Activated CD4-positive, alpha-beta T cell treated with anti-CD3 and anti-CD28 coated beads for 36 hours (primary cell): ENCODE measurements around the gene EIF3J. TPM values are rescaled to one million over a fixed set of nuclear protein-coding genes. Genes with fewer than 3 reads are reported as not detected.

Experiments used
- ATAC-seq: fragments of 200-7000 bp; cut with Tn5 transposase; one replicate; pipeline ENCODE4 v1.10.0; 2021; ENCODE audit warnings: mild to moderate bottlenecking, moderate library complexity
- CTCF ChIA-PET: fragments of 350-600 bp; sonication (Branson Sonifier 250); formaldehyde crosslinking; loops from one replicate; lab custom pipeline; 2021; ENCODE audit warnings: antibody characterized with exemption; lab: Charles Lee
- POLR2A ChIA-PET: fragments of 350-600 bp; sonication (Branson Sonifier 250); formaldehyde crosslinking; loops from one replicate; lab custom pipeline; 2021; ENCODE audit warnings: antibody characterized with exemption, inconsistent platforms; lab: Charles Lee
- DNase-seq: peaks from one replicate; pipeline ENCODE4 v3.0.0-alpha.2; 2020
- H3K27ac Mint-ChIP-seq: one replicate; pipeline ENCODE4 v1.8.0; 2021; ENCODE audit warnings: mixed read lengths
- H3K27me3 Mint-ChIP-seq: one replicate; pipeline ENCODE4 v1.8.0; 2021; ENCODE audit warnings: mixed read lengths
- H3K36me3 Mint-ChIP-seq: one replicate; pipeline ENCODE4 v1.8.0; 2021; ENCODE audit warnings: low read depth, mixed read lengths
- H3K4me1 Mint-ChIP-seq: one replicate; pipeline ENCODE4 v1.8.0; 2021; ENCODE audit warnings: mixed read lengths
- H3K4me3 Mint-ChIP-seq: one replicate; pipeline ENCODE4 v1.8.0; 2021; ENCODE audit warnings: mild to moderate bottlenecking, moderate library complexity, mixed read lengths
- H3K9me3 Mint-ChIP-seq: one replicate; pipeline ENCODE4 v1.8.0; 2021; ENCODE audit warnings: low read depth, mixed read lengths
- intact Hi-C, 2 experiments: fragments of 100-400 bp; cut with DNase I in 1 of 2; cut with micrococcal nuclease in 1 of 2; formaldehyde crosslinking; loops; one replicate each; pipeline versions ENCODE4 v1.14.2 to v1.15.1; 2022 to 2024; cut with DNase I, micrococcal nuclease
- total RNA-seq, 2 experiments: library from RNA; stranded (reverse); gene quantifications; one replicate each; pipeline ENCODE4 v1.2.3, GENCODE V29; 2021

EIF3J gene
- total RNA-seq: 100 to 1,000 TPM; 106 to 143 TPM

- Mint-ChIP-seq H3K27me3 (no peaks in the 10 kb centered on the region), H3K4me1 (peaks cover 45% of the 10 kb centered on the region), H3K9me3 (no peaks in the 10 kb centered on the region), H3K27ac (peak within 1 kb of the TSS; percentile 95), H3K36me3 (peaks cover 45% of the 10 kb centered on the region), H3K4me3 (peak within 1 kb of the TSS; percentile 75)
- DNase-seq (peak; percentile 97), ATAC-seq (peak; percentile 95)
- ChIA-PET CTCF (interaction anchor here (1.0 to 2.1 kb wide), 3 partner anchors 9 to 249 kb away, joined by 3 to 11 read pairs (median 4); partner anchors contain the start of gene SPG11), POLR2A (interaction anchor here (0.5 to 2.3 kb wide), 9 partner anchors 9 to 740 kb away, joined by 3 to 32 read pairs (median 3); partner anchors contain the start of gene CTDSPL2)
- intact Hi-C loops: loop anchor here (1.0 to 10.0 kb wide), 9 partner anchors 9 to 712 kb away; partner anchors contain the start of genes CTDSPL2 (in 2 of the 2), B2M (in 1 of the 2), GOLM2 (in 1 of the 2) and MFAP1 (in 1 of the 2)
Observed at GRCh38 chr15:44536962-44537734, at the start of gene EIF3J. Gene EIF3J (plus strand): TSS chr15:44537147. CDS start chr15:44537195, 48 bp downstream.

- peak overlapping the region; percentile 71 for H3K27ac Mint-ChIP-seq
- H3K27me3 Mint-ChIP-seq: no peaks in the 10 kb centered on the region
- H3K36me3 Mint-ChIP-seq: peaks cover 49% of the 10 kb centered on the region
- H3K4me1 Mint-ChIP-seq: peaks cover 43% of the 10 kb centered on the region
- H3K9me3 Mint-ChIP-seq: no peaks in the 10 kb centered on the region
- no peak for DNase-seq
- H3K4me3 Mint-ChIP-seq: no peak overlapping the region
- ATAC-seq: peak; percentile 94
- POLR2A ChIA-PET: interaction anchor here (0.6 kb wide), 1 partner anchor 45 kb away, joined by 5 read pairs; no protein-coding TSS in a partner anchor
- intact Hi-C loops: no loop called here
- CTCF ChIA-PET: interaction anchor here (0.6 to 2.5 kb wide), 4 partner anchors 12 to 653 kb away, joined by 3 to 17 read pairs (median 4); no protein-coding TSS in a partner anchor
Observed at GRCh38 chr15:44489464-44489863, 47.5 kb upstream of the EIF3J start.

GRCh38 chr15:44490622-44491021 lies 46.3 kb upstream of the EIF3J start:
- ChIA-PET POLR2A (no interaction called here), CTCF (interaction anchor here (0.8 to 2.5 kb wide), 2 partner anchors 11 to 19 kb away, joined by 3 to 17 read pairs; no protein-coding TSS in a partner anchor)
- Mint-ChIP-seq H3K9me3 (no peaks in the 10 kb centered on the region), H3K36me3 (peaks cover 46% of the 10 kb centered on the region), H3K27me3 (no peaks in the 10 kb centered on the region), H3K4me3 (no peak overlapping the region), H3K4me1 (peaks cover 37% of the 10 kb centered on the region), H3K27ac (peak overlapping the region; percentile 20)
- no peak for ATAC-seq
- intact Hi-C loops: no loop called here
- no peak for DNase-seq

GRCh38 chr15:44492040-44492439 lies 44.9 kb upstream of the EIF3J start:
- POLR2A ChIA-PET: interaction anchor here (0.6 kb wide), 1 partner anchor 35 kb away, joined by 3 read pairs; no protein-coding TSS in a partner anchor
- Mint-ChIP-seq H3K9me3 (no peaks in the 10 kb centered on the region), H3K27me3 (no peaks in the 10 kb centered on the region), H3K4me3 (no peak overlapping the region), H3K27ac (no peak overlapping the region), H3K36me3 (peaks cover 43% of the 10 kb centered on the region), H3K4me1 (peaks cover 25% of the 10 kb centered on the region)
- CTCF ChIA-PET: interaction anchor here (0.7 to 2.2 kb wide), 2 partner anchors 9 to 21 kb away, joined by 3 to 8 read pairs; no protein-coding TSS in a partner anchor
- intact Hi-C loops: no loop called here
- ATAC-seq (no peak), DNase-seq (no peak)

GRCh38 chr15:44492672-44493071 lies 44.3 kb upstream of the EIF3J start:
- ChIA-PET POLR2A (interaction anchor here (0.6 kb wide), 1 partner anchor 57 kb away, joined by 4 read pairs; no protein-coding TSS in a partner anchor), CTCF (interaction anchor here (1.1 to 2.2 kb wide), 2 partner anchors 9 to 50 kb away, joined by 3 to 8 read pairs; no protein-coding TSS in a partner anchor)
- Mint-ChIP-seq H3K36me3 (peaks cover 37% of the 10 kb centered on the region), H3K27ac (peak overlapping the region; percentile 38), H3K27me3 (no peaks in the 10 kb centered on the region), H3K9me3 (no peaks in the 10 kb centered on the region), H3K4me1 (peaks cover 22% of the 10 kb centered on the region), H3K4me3 (no peak overlapping the region)
- ATAC-seq: no peak
- no peak for DNase-seq
- intact Hi-C loops: no loop called here

- DNase-seq: no peak
Observed at GRCh38 chr15:44495562-44495961, 41.4 kb upstream of the EIF3J start.

GRCh38 chr15:44500555-44500954 lies 36.4 kb upstream of the EIF3J start:
- Mint-ChIP-seq H3K9me3 (no peaks in the 10 kb centered on the region), H3K4me1 (peaks cover 22% of the 10 kb centered on the region), H3K27ac (peak overlapping the region; percentile 47), H3K36me3 (peaks cover 24% of the 10 kb centered on the region), H3K4me3 (no peak overlapping the region), H3K27me3 (no peaks in the 10 kb centered on the region)
- DNase-seq (no peak), ATAC-seq (peak; percentile 83)
- intact Hi-C loops: loop anchor here (1.0 to 2.0 kb wide), 6 partner anchors 10 to 212 kb away; partner anchors contain the start of genes CTDSPL2 (in 2 of the 2) and GOLM2 (in 1 of the 2)
- CTCF ChIA-PET: interaction anchor here (0.8 to 2.4 kb wide), 20 partner anchors 8 to 388 kb away, joined by 3 to 17 read pairs (median 5); partner anchors contain the start of gene CTDSPL2
- POLR2A ChIA-PET: interaction anchor here (0.8 kb wide), 1 partner anchor 74 kb away, joined by 5 read pairs; no protein-coding TSS in a partner anchor

More at GRCh38 chr15:44495562-44495961, 41.4 kb upstream of the EIF3J start:
- Mint-ChIP-seq H3K4me1 (peaks cover 11% of the 10 kb centered on the region), H3K4me3 (no peak overlapping the region), H3K9me3 (no peaks in the 10 kb centered on the region), H3K36me3 (peaks cover 26% of the 10 kb centered on the region), H3K27ac (no peak overlapping the region), H3K27me3 (no peaks in the 10 kb centered on the region)
- intact Hi-C loops: no loop called here
- no peak for ATAC-seq
- ChIA-PET CTCF (interaction anchor here (0.7 kb wide), 1 partner anchor 60 kb away, joined by 3 read pairs; no protein-coding TSS in a partner anchor), POLR2A (interaction anchor here (0.7 kb wide), 1 partner anchor 53 kb away, joined by 3 read pairs; no protein-coding TSS in a partner anchor)

GRCh38 chr15:44501768-44502366 lies 35.1 kb upstream of the EIF3J start:
- Mint-ChIP-seq H3K27me3 (no peaks in the 10 kb centered on the region), H3K9me3 (no peaks in the 10 kb centered on the region), H3K36me3 (peaks cover 23% of the 10 kb centered on the region), H3K4me3 (no peak overlapping the region), H3K27ac (no peak overlapping the region), H3K4me1 (peaks cover 22% of the 10 kb centered on the region)
- ChIA-PET POLR2A (no interaction called here), CTCF (interaction anchor here (0.6 to 2.4 kb wide), 24 partner anchors 8 to 1800 kb away, joined by 3 to 17 read pairs (median 5); partner anchors contain the start of gene CTDSPL2)
- ATAC-seq: peak; percentile 48
- no peak for DNase-seq
- intact Hi-C loops: loop anchor here (1.0 to 2.0 kb wide), 6 partner anchors 17 to 599 kb away; partner anchors contain the start of genes CTDSPL2 (in 2 of the 2) and GOLM2 (in 1 of the 2)

GRCh38 chr15:44516436-44516835 lies 20.5 kb upstream of the EIF3J start:
- ATAC-seq (no peak), DNase-seq (no peak)
- peaks cover 13% of the 10 kb centered on the region for H3K36me3 Mint-ChIP-seq
- no peaks in the 10 kb centered on the region for H3K9me3 Mint-ChIP-seq
- no peaks in the 10 kb centered on the region for H3K27me3 Mint-ChIP-seq
- CTCF ChIA-PET: interaction anchor here (0.7 to 1.3 kb wide), 2 partner anchors 10 to 16 kb away, joined by 4 to 7 read pairs; no protein-coding TSS in a partner anchor
- no peak overlapping the region for H3K27ac Mint-ChIP-seq
- POLR2A ChIA-PET: no interaction called here
- no peaks in the 10 kb centered on the region for H3K4me1 Mint-ChIP-seq
- H3K4me3 Mint-ChIP-seq: no peak overlapping the region
- intact Hi-C loops: no loop called here

- Mint-ChIP-seq H3K4me1 (no peaks in the 10 kb centered on the region), H3K27me3 (no peaks in the 10 kb centered on the region), H3K4me3 (no peak overlapping the region), H3K36me3 (peaks cover 19% of the 10 kb centered on the region), H3K27ac (no peak overlapping the region), H3K9me3 (no peaks in the 10 kb centered on the region)
- ChIA-PET POLR2A (no interaction called here), CTCF (interaction anchor here (0.8 kb wide), 1 partner anchor 64 kb away, joined by 3 read pairs; no protein-coding TSS in a partner anchor)
- intact Hi-C loops: no loop called here
- DNase-seq (no peak), ATAC-seq (no peak)
Observed at GRCh38 chr15:44519537-44519936, 17.4 kb upstream of the EIF3J start.
